Amygdala (tissue), 56 donors: ENCODE measurements around the gene ANKLE2.
A peak's percentile ranks its signal among the peaks of the same experiment; 100 is the strongest.
"Not testable (repeated sequence)": the region's sequence is repeated elsewhere in the genome, so short reads cannot be mapped to it uniquely, and the experiment has no call there.

Source experiments
- DNase-seq, 56 donors: peaks; one replicate each; lab custom pipeline; 2025; lab: John Stamatoyannopoulos, UW

Gene ANKLE2

GRCh38 chr12:132753670-132754069 lies 8.0 kb downstream of the ANKLE2 start:
- DNase-seq = not testable (repeated sequence)

DNA sequence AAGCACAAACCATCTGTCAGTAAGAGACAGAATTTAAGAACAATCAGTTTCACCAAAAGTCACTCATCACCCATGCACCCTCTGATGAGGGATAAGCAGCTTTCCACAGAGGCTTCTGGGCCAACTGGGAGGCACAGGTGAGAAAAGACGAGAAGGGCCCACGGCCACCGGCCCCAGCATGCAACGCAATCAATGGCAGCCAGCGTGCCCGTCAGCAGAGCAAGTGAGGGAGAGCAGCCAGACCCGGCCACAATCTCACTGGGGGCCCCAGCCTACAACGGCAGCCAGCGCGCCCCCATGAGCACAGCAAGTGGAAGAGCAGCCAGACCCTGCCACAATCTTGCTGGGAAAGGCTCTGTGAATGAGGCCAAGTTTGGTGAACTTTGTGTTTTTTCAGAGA lies 13.3 kb downstream of the ANKLE2 start:
- no peak for DNase-seq

DNA sequence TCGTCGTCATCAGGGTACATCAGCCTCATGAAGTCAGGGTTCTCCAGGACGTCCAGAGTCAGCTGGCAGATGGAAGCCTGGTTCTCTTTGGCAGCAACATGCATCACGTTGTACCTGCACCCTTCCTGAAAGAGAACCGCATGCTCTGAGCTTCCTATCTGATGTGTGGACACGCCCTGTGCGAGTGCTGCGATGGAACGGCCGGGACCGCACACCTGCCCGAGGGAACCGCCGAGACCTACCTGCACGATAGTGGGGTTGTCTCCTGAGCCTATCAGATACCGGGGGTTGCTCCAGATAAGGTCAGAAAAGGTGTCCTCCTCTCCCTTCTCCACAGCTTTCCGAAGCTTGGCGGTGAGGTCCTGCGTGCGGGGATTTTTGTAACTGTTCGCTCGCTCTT lies 13.7 kb downstream of the ANKLE2 start:
- no peak for DNase-seq

GRCh38 chr12:132747395-132747794 lies 14.2 kb downstream of the ANKLE2 start:
- DNase-seq = no peak

DNA sequence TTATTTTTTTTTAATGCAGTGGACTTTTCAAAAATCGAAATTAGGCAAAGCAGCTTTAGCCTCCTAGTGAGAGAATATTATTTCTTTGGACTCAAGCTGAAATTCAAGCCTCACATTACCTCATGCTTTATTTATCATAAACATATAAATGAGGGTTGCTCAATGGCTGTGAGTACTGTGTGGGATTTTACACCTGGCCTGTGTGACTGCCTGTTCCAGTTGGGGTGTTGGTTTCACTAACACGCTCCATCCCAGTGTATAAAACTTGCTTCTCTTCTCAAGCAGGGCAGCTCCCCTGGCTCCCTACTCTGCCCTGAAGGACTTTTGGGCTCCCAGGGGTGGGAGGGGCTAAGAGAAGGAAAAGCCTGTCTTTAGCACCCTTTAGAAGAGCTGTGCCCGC lies 15.0 kb downstream of the ANKLE2 start:
- no peak for DNase-seq

DNA sequence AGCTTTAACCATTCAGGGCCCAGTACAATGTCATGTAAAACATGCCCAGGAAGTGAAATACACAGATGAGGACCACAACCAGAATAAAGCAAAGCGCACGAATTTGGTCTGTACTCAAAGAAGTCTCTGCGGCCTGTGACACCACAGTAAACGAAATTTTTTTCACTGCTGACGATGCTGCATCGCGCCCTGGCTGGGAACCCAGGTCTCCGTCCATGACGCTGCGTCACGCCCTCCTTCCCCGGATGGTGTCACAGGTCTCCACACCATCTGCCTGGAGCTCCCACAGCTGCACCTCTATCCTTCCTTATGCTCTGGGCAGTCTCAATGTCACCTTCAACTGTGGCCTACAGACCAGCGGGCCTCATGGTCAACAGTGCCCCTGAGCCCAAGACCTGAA lies 17.8 kb downstream of the ANKLE2 start:
- no peak for DNase-seq

- no peak for DNase-seq
Observed at GRCh38 chr12:132741620-132742019, 20.0 kb downstream of the ANKLE2 start.

GRCh38 chr12:132740652-132741051 lies 21.0 kb downstream of the ANKLE2 start:
- DNase-seq = no peak

DNA sequence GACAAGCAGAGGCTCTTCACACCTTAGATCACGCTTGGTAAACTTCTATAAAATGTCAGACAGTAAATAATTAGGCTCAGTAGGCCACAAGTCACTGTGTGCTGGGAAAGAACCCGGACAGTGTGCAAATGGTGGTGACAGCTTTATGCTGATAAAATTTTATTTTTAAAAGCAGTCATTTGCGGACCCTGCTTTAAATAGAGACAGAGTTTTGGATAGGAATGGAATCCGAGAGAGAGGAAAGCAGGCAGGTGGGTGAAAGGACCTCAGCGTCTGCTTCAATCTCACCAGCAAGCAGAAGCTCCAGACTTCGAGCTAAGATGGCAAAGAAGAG lies 21.4 kb downstream of the ANKLE2 start:
- DNase-seq = no peak

DNA sequence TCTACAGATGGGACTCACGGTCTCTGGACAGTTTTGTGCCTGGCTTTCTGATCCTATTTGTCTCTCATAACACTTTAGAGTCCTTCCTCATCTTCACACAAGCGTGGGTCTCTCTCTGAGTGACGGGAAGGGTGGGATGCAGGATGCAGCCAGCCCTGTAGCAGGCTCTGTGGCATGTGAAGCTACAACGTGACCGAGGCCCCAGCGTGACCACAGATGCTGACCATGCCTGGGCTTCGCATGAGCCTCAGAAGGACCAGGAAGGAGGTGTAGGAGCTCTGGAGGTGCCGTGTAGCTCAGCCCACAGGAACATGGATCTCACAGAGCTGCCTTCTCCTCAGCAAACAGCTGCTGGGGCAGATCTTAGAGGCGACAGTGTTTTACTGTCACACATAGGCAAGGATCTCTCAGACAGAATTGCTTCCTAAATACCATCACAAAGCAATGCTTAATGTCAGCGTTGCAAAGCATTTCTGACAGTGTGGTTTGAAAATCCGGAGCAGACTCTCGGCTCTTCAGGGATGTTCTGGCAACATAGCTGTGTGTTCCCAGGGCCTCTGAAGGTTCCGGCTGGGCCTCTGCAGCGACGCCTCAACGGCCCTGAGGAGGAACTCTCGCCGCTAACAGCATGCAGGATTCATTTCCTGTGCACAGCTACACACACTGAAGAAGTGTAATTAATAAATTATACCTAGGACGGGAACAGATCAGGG lies 21.9 kb downstream of the ANKLE2 start:
- DNase-seq = no peak

DNA sequence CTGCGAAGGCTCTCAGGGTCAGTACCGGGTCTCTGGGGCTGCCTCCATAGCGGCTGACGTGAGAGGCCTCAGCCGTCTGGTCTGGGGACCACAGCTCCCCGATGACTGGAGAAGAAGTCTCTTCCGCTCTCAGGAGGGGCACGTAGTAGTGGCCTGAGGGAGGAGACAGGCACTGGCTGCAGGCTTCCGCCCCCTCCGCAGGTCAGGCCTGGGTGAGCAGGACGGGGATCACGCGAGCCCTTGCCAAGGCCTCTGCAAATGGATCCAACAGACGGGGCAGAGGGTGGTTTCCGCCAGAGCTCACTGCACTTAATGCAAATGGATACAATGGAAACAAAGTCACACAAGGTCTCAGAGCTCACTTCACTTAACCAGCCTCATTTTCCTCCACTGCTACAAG lies 24.7 kb downstream of the ANKLE2 start:
- DNase-seq = no peak

DNA sequence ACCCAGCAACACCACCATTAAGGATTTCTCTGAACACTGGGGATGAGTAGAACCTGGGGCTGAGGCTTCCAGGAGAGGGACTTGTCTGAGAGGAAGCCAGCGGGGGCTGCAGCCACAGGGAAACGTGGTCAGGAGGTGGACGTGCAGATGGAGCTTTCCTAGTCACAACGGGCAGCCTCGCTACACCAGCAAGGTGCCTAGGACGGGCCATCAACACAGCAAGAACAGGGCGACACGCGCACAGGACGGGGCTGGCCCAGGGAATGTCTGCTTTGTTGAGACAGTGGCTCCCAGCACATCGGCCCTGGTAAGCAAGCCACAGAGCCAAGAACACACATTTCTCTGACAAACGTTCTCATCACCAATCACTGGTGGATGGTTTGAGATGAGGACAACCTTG lies 25.3 kb downstream of the ANKLE2 start:
- no peak for DNase-seq

DNA sequence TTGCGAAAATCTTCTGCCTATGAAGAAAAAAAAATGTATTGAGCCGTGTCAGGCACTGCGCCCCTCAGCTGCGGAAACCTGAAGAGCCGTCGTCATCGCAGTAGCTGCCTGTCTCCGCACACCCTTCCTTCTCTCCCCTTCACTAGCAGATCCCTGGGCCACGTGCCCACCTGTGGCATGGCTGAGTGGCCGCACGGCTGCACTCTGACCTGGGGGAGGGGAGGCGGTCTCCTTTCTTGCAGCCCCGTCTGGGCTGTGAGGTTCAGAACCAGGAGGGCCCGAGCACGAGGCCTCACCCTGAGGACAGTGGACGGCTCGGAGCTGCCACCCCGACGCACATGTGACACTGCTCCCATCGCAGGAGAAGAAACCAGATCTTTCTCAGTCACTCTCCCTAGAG lies 26.1 kb downstream of the ANKLE2 start:
- DNase-seq = no peak

- no peak for DNase-seq
Observed at GRCh38 chr12:132734206-132734605, 27.4 kb downstream of the ANKLE2 start.

GRCh38 chr12:132731574-132731973 lies 30.1 kb downstream of the ANKLE2 start:
- DNase-seq = no peak

- DNase-seq = no peak
Observed at GRCh38 chr12:132730353-132730752, 31.3 kb downstream of the ANKLE2 start.

DNA sequence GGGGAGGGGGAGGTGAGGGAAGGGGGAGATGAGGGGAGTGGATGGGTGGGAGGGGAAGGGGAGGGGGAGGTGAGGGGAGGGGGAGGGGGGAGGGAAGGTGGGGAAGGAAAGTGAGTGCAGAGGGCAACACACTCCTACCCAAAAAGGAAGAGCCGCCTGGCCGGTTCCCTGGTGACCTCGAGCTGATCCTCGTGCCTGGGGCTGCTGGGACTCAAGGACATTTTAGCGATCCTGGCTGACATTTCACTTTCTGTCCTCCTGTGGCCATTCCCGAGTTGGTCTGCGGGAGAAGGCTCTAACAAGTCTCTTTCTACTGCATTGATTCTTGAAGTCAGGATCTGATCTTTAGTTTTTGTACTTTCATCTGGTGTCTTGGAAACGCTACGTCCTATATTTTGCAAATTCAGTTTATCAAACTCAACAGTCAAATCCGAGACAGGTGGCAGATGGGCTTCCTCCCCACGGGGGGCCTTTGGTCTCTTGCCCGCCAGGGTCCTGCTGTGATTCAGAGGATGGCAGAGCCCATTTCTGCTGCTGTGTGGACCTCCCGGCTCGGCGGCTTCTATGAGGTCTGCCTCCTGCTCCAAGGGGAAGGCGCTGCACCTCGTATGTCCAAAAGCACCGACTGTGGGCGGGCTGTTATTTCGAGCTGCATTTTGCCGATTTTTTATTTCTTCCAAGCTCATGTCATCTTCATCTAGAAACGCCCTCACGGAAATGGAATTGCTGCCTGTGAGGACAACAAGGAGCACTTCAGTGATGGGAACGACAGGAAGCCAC lies 31.9 kb downstream of the ANKLE2 start:
- peak in 16 of 56 donors; percentile 3 to 45 (median 22) for DNase-seq

DNA sequence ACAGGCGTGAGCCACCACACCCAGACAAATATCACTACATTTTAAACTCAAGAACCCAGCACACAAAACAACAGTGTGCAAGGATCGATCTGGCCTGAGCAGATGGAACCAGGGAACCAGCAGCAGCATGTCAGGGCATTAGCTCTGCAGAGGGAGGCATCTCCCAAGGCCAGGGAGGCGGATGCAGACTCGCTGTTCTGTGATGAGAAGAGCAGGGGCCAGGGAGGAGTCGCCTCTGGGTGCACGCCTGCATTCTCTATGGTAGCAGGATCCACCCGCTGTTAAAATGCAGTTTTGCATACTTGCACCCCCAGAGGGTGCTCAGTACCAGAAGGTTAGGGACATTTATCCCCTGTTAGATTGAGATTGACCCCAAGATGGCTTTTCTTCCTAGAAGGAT lies 33.1 kb downstream of the ANKLE2 start:
- no peak for DNase-seq

DNA sequence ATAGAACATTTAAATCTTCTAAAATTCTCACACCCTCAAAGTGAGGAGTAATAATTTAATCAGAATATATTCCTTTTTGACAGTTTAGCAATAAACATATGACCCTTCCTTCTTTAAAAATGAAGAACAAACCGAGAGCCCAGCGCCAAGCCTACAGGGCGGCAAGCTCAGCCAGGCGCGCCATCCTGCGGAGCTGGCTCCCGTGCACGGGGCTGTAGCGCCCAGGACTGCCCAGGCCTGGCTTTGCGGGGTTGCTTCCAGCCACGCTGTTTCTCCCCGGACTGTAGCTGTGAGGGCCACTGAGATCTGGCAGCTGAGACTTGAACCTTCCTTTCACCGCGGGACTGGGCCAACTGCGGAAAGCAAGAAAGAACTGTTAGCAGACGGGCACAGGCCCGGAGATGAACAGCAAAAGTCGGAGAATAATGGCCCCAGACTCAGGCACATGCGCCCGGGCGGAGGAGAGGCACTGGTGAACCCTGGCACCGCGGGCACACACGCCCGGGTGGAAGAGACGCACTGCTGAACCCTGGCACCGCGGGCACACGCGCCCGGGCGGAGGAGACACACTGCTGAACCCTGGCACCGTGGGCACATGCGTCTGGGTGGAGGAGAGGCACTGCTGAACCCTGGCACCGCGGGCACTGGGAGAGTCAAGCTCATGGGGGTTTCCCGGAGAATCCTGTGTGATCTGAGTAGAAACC lies 34.4 kb downstream of the ANKLE2 start:
- no peak for DNase-seq

GRCh38 chr12:132726386-132726785 lies 35.2 kb downstream of the ANKLE2 start:
- DNase-seq = no peak

DNA sequence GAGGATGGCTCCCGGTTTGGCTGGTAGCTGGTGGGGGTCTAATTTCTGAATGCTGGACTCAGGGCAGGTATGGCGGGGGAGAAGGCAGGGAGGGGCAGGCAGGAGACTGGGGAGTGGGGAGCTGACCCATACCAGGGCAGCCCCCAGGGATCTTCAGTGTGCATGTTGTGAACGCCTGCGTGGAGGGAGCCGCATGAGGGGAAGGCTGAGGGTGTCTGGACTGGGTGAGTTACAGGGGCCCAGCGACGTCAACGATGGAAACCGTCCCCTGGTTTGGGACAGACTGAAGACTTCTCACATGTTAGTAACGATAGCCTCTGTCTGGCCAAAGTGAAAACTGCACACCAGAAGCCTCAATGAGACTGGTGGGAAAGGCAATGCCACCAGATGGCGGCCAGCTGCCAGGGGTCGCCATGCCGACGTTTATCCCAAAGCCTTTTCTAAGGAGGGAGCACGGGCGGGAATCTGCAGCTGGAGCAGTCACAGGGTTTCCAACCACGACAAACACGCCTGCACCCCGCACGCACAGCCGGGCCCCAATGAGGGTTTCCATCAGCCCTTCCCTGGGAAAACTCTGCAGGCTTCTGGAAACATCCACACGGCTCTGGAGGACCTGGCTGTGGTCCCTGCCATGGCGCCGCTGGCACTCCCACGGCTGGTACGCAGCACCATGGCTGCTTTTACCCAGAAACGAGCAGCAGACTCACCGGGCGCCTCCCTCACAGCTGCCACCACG lies 37.0 kb downstream of the ANKLE2 start:
- DNase-seq = no peak
